Measurements from ENCODE around the gene GAB2.
"Not testable (repeated sequence)": the region's sequence is repeated elsewhere in the genome, so short reads cannot be mapped to it uniquely, and the experiment has no call there.

Gene GAB2

GRCh38 chr11:78315724-78316123, 101.9 kb downstream of the GAB2 start:
- FAIRE-seq (no peak), DNase-seq (ENCODE audit: low spot score) (no peak)

- no peak for FAIRE-seq
- no peak for DNase-seq (ENCODE audit: low spot score)
These were observed 102.9 kb downstream of the GAB2 start for GRCh38 chr11:78314762-78315161.

GRCh38 chr11:78313898-78314297, 103.7 kb downstream of the GAB2 start:
- DNase-seq (ENCODE audit: low spot score): no peak
- no peak for FAIRE-seq

DNA sequence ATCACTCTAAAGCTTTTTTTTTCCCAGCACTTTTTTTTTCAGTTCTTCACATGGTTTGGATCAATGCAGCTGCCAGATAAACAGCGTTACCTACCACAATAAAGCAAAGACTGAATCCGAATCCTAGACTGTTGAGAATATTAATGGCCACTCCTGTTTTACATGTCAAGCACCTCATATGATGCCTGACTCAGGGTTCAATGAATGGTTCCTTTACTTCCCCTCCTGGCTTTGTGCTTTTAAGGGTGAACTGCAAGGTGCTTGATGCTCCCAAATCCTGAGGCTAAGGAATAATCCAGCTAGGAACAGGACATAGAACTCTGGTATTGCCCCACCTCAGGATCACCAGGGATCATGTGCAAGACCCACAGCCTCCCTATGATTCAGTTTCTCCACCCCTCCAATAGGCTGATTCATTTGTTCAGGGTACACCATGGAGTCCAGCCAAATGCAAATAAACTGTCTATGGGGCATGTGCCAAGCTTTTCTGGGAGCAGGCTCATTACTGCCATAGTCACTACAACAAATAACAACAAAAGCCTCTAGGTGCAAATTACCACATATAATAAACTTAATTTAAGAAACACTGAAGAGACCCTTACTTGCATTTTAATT, 104.3 kb downstream of the GAB2 start:
- FAIRE-seq (no peak), DNase-seq (ENCODE audit: low spot score) (peak; percentile 48)

GRCh38 chr11:78312712-78313111, 104.9 kb downstream of the GAB2 start:
- FAIRE-seq: no peak
- no peak for DNase-seq (ENCODE audit: low spot score)

- no peak for DNase-seq (ENCODE audit: low spot score)
- FAIRE-seq: no peak
These were observed 105.8 kb downstream of the GAB2 start for GRCh38 chr11:78311702-78312371.

- FAIRE-seq: no peak
- DNase-seq (ENCODE audit: low spot score): no peak
These were observed 107.1 kb downstream of the GAB2 start for GRCh38 chr11:78310500-78310909.

DNA sequence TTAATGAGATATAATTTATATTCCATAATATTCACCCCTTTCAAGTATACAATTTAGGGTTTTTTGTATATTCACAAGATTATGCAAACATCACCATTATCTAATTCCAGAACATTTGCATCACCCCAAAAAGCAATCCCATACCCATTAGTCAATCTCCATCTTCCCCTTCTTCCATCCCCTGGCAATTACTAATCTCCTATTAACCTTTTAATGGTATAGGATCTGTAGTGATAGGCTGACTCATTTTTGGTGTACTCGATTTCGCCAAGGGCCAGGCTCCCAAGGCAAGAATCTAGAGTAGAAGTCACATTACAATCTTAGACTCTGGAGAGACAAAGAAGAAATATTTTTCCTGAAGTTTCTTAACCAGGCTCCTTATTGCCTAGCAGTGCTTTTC, 113.4 kb downstream of the GAB2 start:
- FAIRE-seq (no peak), DNase-seq (ENCODE audit: low spot score) (no peak)

- DNase-seq (ENCODE audit: low spot score) (no peak), FAIRE-seq (no peak)
These were observed 117.3 kb downstream of the GAB2 start for GRCh38 chr11:78300108-78300839.

- no peak for FAIRE-seq
- no peak for DNase-seq (ENCODE audit: low spot score)
These were observed 118.5 kb downstream of the GAB2 start for GRCh38 chr11:78299000-78299710.

DNA sequence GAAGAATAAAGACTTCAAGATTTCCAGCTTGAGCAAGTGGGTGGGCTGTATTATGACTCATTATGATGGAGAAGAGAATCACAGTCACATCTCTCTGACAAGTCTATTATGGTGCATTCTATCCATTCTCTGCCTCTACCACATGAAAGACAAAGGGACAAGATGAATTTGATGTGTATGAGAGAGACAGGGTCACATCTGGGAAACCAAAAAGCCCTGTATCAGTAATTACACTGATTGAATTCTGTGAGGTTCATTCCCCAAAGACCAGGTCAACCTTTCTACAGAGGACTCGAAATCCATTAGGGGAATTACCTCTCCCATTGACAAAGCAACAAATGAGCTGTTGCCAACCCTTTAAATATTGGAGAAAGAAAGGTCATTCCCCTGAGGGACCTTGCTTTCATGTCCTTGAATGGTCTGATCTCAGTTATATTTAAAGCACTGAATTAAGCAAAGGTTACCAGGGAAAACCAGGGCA, 119.3 kb downstream of the GAB2 start:
- FAIRE-seq (no peak), DNase-seq (ENCODE audit: low spot score) (no peak)

DNA sequence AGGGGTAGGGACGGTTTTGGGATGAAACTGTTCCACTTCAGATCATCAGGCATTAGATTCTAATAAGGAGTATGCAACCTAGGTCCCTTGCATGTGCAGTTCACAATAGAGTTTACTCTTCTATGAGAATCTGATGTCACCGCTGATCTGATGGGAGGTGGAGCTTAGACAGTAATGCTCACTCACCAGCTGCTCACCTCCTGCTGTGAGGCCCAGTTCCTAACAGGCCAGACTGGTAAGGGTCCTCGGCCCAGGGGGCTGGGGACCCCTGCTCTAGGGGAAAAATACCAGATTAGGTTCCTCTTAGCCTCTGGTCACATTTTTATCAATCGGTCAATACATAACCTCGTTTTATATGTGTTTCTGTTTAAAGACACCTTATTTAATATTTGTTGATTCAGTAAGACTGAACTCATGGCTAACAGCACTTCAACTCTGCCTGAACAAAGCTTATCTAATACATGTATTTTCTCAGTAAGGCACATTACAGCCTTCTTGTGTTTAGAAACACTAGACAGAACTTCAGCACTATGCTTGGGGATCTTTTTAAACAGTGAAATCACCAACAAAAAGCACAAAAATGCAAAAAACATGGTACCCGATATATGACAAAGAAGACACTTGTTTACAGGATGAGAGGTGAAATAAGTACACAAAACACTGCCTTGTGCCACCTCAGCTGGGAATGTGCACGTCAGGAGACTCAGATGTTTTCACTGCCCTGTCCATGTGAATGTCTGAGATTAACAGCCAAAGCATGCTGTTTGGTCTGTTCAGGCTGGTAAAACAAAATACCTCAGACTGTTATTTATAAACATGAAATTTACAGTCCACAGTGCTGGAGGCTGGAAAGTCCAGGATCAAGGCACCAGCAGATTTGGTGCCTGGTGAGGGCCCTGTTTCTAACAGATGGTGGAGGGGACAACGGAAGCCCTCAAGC, 121.4 kb downstream of the GAB2 start:
- FAIRE-seq (no peak), DNase-seq (ENCODE audit: low spot score) (no peak)

DNA sequence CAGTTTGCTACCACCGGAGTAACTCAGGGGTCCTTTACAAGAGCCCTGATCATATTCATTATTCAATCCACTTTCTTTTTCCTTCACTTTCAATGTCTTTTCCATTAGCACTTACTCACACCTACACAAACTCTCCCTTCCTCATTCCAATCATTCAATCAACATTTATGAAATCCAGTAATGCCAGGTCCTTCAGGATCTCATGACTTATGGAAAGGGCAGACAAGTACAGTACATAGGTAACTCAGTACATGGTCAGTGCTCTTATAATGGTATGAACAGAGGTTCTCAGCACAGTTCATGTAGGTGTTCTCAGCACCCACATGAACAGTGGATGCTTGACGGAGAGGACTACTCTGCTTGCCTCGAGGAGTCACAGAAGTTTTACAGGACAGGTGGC, 122.3 kb downstream of the GAB2 start:
- DNase-seq (ENCODE audit: low spot score) (no peak), FAIRE-seq (no peak)

GRCh38 chr11:78294100-78294499, 123.5 kb downstream of the GAB2 start:
- DNase-seq (ENCODE audit: low spot score); FAIRE-seq: not testable (repeated sequence)

DNA sequence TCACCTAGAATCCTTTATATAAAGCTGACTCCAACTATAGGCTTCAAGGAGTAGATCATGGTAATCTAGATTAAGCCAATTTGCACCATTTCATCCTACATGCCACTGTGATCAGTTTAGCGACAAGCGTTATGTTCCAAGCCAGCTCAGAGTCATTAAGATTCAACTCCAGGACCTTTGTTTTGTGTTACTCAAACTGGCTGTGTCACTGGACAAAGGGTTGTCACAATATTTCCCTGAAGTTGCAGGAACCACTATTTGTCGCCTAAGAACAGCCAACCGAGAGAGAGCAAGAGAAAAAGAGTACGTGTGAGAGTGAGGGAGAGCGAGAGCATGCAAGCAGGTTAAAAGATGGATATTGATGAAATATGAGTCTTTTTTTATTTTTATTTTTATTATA, 124.1 kb downstream of the GAB2 start:
- FAIRE-seq (no peak), DNase-seq (ENCODE audit: low spot score) (no peak)

DNA sequence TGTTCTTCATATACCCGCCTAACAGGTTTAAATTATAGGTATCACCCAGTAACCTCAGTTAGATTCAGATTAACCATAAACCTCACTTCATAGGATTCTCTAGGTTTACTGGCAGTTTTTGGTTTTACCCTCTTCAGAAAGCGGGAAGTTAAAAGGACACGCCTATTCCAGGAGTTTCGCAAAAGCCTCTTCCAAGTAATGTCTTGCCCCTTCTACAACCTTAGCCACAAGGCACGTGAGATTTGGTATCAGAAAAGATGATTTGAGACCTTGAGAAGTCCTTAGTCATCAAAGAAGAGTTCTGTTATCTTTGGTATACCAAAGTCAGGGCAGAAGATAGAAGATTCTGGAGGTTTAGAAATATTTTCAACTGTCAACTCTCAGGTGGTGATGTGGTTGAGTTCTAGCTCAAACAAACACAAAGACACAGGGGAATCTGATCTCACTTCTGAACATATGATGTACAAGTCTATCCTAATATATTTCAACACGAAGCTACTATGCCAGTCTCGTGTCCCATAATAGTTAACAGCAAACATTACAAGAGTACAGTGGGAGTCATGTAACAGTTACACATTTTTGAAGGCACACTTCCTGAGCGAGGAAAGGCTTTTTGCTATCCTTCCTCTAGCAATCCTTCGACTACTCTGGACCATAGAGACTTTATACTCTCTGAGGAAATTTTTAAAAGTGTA, 125.4 kb downstream of the GAB2 start:
- FAIRE-seq (no peak), DNase-seq (ENCODE audit: low spot score) (no peak)

GRCh38 chr11:78291503-78292108, 126.0 kb downstream of the GAB2 start:
- FAIRE-seq: no peak
- no peak for DNase-seq (ENCODE audit: low spot score)

DNA sequence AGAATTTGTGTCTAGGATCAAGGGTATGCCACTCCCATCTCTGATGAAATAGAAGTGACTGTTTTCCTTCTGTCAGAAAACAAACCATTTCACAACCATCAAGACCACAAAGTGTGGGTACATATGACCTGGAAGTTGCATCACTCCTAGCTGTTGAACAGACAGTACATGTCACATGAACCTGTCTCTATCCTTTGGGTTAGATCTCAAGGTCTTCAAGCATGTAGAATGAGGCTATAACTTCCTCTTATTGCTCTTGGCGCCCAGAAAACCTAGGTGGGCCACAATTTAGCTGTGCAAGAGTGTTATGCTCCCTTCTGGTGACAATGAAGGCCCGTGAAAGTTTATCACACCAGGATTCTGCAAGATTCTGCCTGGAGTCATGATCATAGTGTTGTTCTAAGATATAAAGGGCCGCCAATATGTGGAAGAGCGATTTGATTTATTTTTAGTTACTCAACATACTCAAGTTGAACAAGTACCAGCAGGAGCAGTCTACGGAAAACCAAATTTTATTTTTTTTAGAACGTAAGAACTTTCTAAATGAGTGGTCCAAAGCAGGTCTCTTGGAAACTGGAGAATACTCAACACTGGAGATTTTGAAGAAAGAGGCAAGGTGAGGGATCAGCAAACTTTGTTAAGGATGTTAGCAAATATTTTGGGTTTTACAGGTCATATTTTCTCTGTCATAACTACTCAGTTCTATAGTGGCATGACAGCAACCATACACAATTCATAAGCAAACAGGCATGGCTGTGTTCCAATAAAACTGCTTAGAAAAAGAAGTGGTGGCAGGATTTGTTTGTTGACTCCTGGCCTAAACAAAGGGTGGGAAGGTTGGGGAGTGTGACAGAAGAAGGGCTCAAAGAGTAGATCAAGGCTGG, 127.1 kb downstream of the GAB2 start:
- FAIRE-seq (peak; percentile 17), DNase-seq (ENCODE audit: low spot score) (no peak)
